ENCODE measurements around the gene PHLDB3. TPM values are rescaled to one million over a fixed set of nuclear protein-coding genes. Genes with fewer than 3 reads are reported as not detected.

The PHLDB3 gene
- total RNA-seq, 1 experiment from 2014 or later, result 29.0 TPM

DNA sequence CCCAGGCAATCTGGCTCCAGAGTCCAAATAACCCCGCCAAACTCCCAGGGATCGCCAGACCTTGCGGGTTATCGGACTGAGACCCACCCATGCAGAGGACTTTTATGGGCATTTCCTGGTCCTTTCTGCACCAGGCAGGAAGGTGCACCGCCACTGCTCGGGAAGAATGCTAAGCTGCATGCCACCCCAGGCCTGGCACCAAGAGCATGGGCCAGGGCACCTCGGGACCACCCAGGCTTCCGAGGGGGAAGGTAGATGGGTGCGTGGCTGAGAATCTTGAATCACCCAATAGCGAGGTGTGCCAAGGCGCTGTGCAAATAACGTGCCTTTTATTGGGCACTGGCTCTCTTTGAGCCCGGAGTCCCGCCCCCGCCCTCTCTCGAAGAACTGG is 28.0 kb upstream of the PHLDB3 start:
- DNase-seq (no peak), ATAC-seq (peak; percentile 9)
- no TSS peak for BruUV-seq (replicated peaks)
- Histone ChIP-seq H3F3A (ENCODE audit: low read length, unreplicated experiment) (no peaks in the 10 kb centered on the region), H4K20me1 (ENCODE audit: low read length) (no peaks in the 10 kb centered on the region), H2AFZ (ENCODE audit: low read length) (peak overlapping the region; percentile 90), H3K9me3 (ENCODE audit: low read length) (no peaks in the 10 kb centered on the region), H3K79me2 (ENCODE audit: low read length) (no peaks in the 10 kb centered on the region), H3K27me3 (ENCODE audit: low read length) (no peaks in the 10 kb centered on the region), H3K4me2 (ENCODE audit: low read length) (peak overlapping the region; percentile 90), H3K36me3 (ENCODE audit: low read depth, low read length) (no peaks in the 10 kb centered on the region), H3K27ac (ENCODE audit: low read length) (peak overlapping the region; percentile 67), H3K4me1 (ENCODE audit: insufficient read depth, low read length) (peaks cover 13% of the 10 kb centered on the region), H3K9me2 (replicated peaks; ENCODE audit: low read length) (no peaks in the 10 kb centered on the region), H3K9ac (ENCODE audit: low read length) (peak overlapping the region; percentile 58), H3K4me3 (ENCODE audit: low read length) (peak overlapping the region; percentile 69)
- ChIA-PET POLR2A (ENCODE audit: unreplicated experiment) (interaction anchor here (1.0 kb wide), 1 partner anchor 136 kb away, joined by 15 read pairs; no protein-coding TSS in a partner anchor), CTCF (interaction anchor here (0.6 to 0.9 kb wide), 3 partner anchors 22 to 69 kb away, joined by 3 read pairs; no protein-coding TSS in a partner anchor)
- TF ChIP-seq EZH2phosphoT487 (IDR thresholded peaks at IDR 0.05; ENCODE audit: borderline replicate concordance, low read length) (no peak), EZH2 (IDR thresholded peaks at IDR 0.05; ENCODE audit: low read length, unreplicated experiment) (no peak)
- TF ChIP-seq, protein P1, sequence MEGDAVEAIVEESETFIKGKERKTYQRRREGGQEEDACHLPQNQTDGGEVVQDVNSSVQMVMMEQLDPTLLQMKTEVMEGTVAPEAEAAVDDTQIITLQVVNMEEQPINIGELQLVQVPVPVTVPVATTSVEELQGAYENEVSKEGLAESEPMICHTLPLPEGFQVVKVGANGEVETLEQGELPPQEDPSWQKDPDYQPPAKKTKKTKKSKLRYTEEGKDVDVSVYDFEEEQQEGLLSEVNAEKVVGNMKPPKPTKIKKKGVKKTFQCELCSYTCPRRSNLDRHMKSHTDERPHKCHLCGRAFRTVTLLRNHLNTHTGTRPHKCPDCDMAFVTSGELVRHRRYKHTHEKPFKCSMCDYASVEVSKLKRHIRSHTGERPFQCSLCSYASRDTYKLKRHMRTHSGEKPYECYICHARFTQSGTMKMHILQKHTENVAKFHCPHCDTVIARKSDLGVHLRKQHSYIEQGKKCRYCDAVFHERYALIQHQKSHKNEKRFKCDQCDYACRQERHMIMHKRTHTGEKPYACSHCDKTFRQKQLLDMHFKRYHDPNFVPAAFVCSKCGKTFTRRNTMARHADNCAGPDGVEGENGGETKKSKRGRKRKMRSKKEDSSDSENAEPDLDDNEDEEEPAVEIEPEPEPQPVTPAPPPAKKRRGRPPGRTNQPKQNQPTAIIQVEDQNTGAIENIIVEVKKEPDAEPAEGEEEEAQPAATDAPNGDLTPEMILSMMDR (conservative IDR thresholded peaks at IDR 0.05; ENCODE audit: low read depth, low read length), result no peak
- intact Hi-C loops (cut with micrococcal nuclease), result no loop called here

DNA sequence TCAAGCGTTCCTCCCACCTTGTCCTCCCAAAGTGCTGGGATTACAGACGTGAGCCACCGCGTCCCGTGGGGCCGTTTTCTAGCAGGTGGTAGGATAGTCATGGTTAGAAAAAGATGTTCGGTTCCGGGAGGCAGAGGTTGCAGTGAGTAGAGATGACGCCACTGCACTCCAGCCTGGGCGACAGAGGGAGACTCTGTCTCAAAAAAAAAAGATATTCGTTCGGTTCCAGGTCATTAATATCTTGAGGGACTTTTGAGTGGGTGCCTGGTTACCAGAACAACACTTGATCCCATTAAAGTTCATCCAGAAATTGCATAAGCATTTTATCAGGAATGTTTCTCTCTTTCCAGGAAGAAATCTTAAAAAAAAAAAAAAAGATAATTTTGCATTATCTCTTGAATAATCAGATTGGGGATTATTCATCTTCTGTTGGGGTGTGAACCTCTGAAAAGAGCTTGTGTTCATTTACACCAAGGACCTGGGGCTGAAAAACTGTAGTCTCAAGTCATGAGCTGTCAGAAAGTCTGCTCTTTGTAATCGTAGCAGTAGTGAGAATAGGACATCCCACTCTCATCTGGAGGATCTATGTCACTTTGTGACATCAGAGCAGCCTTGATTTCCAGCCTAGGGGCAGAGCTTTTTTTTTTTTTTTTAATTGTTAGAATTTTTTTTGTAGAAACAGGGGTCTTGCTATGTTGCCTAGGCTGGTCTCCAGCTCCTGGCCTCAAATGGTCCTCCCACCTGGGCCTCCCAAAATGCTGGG is 23.5 kb upstream of the PHLDB3 start:
- Histone ChIP-seq H2AFZ (ENCODE audit: low read length) (no peak overlapping the region), H3K79me2 (ENCODE audit: low read length) (peaks cover 29% of the 10 kb centered on the region), H3K9ac (ENCODE audit: low read length) (no peak overlapping the region), H3K9me3 (ENCODE audit: low read length) (no peaks in the 10 kb centered on the region), H3K9me2 (replicated peaks; ENCODE audit: low read length) (no peaks in the 10 kb centered on the region), H3K27me3 (ENCODE audit: low read length) (no peaks in the 10 kb centered on the region), H3K36me3 (ENCODE audit: low read depth, low read length) (no peaks in the 10 kb centered on the region), H3K4me1 (ENCODE audit: insufficient read depth, low read length) (peaks cover 20% of the 10 kb centered on the region), H3K4me3 (ENCODE audit: low read length) (0 out of 2 replicates have a peak overlapping the region, but pooled peaks have one; percentile 24), H3K27ac (ENCODE audit: low read length) (no peak overlapping the region), H3K4me2 (ENCODE audit: low read length) (peak overlapping the region; percentile 48; the same call in 1 of the 2 replicates), H4K20me1 (ENCODE audit: low read length) (no peaks in the 10 kb centered on the region), H3F3A (ENCODE audit: low read length, unreplicated experiment) (no peaks in the 10 kb centered on the region)
- CTCF ChIA-PET, result interaction anchor here (0.7 kb wide), 1 partner anchor 107 kb away, joined by 5 read pairs; no protein-coding TSS in a partner anchor
- ATAC-seq (no peak), DNase-seq (peak; percentile 3)
- POLR2A ChIA-PET (ENCODE audit: unreplicated experiment), result no interaction called here
- intact Hi-C loops (cut with micrococcal nuclease), result no loop called here
- TF ChIP-seq EZH2phosphoT487 (IDR thresholded peaks at IDR 0.05; ENCODE audit: borderline replicate concordance, low read length) (no peak), EZH2 (IDR thresholded peaks at IDR 0.05; ENCODE audit: low read length, unreplicated experiment) (no peak)
- TF ChIP-seq, protein P1 (conservative IDR thresholded peaks at IDR 0.05; ENCODE audit: low read depth, low read length), result no peak
- BruUV-seq (replicated peaks), result no TSS peak

Measured in PC-3 (cell line).